Right lobe of liver (tissue), 6 donors: ENCODE data around the gene TFCP2L1. TPM values are rescaled to one million over a fixed set of nuclear protein-coding genes. Genes with fewer than 3 reads are reported as not detected.

Experiments
- ATAC-seq, 4 donors: fragments of 200-7000 bp; cut with Tn5 transposase; one replicate each; pipeline ENCODE4 v1.9.1; 2020; ENCODE audit warnings: mild to moderate bottlenecking in 4 of 4, moderate library complexity in 4 of 4
- DNase-seq, 3 donors: peaks; one replicate each; pipeline ENCODE4 v3.0.0-alpha.2; 2020
- H3K27ac ChIP-seq, 3 donors: fragments of 200-600 bp; one replicate each; pipeline ENCODE4 v1.8.0; 2022
- H3K27me3 ChIP-seq, 2 donors: fragments of 200-600 bp; one replicate each; pipeline ENCODE4 v1.8.0; 2022
- H3K36me3 ChIP-seq, 4 donors: fragments of 200-600 bp; sonication (generic) in 1 of 4; one replicate each; pipeline versions ENCODE4 v1.5.1 to v1.8.0; 2017 to 2022; ENCODE audit warnings: control low read depth in 1 of 4
- H3K4me1 ChIP-seq, 4 donors: fragments of 200-600 bp; sonication (generic) in 1 of 4; one replicate each; pipeline versions ENCODE4 v1.5.1 to v1.8.0; 2017 to 2022; ENCODE audit warnings: control low read depth in 1 of 4
- H3K4me3 ChIP-seq, 3 donors: fragments of 200-600 bp; one replicate each; pipeline ENCODE4 v1.8.0; 2022
- H3K9me3 ChIP-seq, 4 donors: fragments of 200-600 bp; sonication (generic) in 1 of 4; one replicate each; pipeline versions ENCODE4 v1.5.1 to v1.8.0; 2017 to 2022; ENCODE audit warnings: control low read depth in 1 of 4
- POLR2A ChIP-seq: fragments of 450-650 bp; IDR thresholded peaks from one replicate; pipeline ENCODE4 v1.6.1; 2017; ENCODE audit warnings: antibody characterized with exemption, mild to moderate bottlenecking
- WGBS: methylation state at CpG from one replicate; pipeline ENCODE4 v1.1.6; 2018; ENCODE audit warnings: low coverage, low lambda C conversion rate; ENCODE audit not compliant: insufficient coverage; ENCODE audit errors: missing lambda C conversion rate; 5-methylcytosine and 5-hydroxymethylcytosine counted together
- intact Hi-C, 2 donors: fragments of 100-400 bp; cut with DNase I; formaldehyde crosslinking; loops; one replicate each; pipeline versions ENCODE4 v1.11.2 to v1.14.1; 2022
- total RNA-seq, 6 experiments: library from RNA; depleted of rRNA in 2 of 6; stranded (reverse); fragments of >200 nt in 2 of 6; fragmentation: NEBNext Ultra II Directional in 3 of 6; extraction: Animal tissue kit (Norgen Biotek cat#: 25700) in 3 of 6; gene quantifications; one replicate each; pipeline versions ENCODE4 v1.1.0 to v1.2.4, GENCODE V29; 2016 to 2023
- TF ChIP-seq, protein P1 (sequence below), 4 donors: fragments of 200-600 bp in 3 of 4; fragments of 450-650 bp in 1 of 4; IDR thresholded peaks; one replicate each; pipeline versions ENCODE4 v1.5.1 to v1.8.0; 2016 to 2022; ENCODE audit warnings: antibody characterized with exemption in 4 of 4, mild to moderate bottlenecking in 2 of 4
- donor health status: DM: no; HTN: yes; CAD: no.
- donor health status: DM: no; HTN: no; CAD: no.
- donor health status: DM: no; HTN: no; CAD: no.
- donor health status: DM: no; HTN: yes; CAD: no.
- donor health status: DM: no; HTN: yes; CAD: no.

Gene TFCP2L1
- total RNA-seq, 6 experiments from 2014 or later, result 0.26 to 1.7 (median 0.34) TPM

DNA sequence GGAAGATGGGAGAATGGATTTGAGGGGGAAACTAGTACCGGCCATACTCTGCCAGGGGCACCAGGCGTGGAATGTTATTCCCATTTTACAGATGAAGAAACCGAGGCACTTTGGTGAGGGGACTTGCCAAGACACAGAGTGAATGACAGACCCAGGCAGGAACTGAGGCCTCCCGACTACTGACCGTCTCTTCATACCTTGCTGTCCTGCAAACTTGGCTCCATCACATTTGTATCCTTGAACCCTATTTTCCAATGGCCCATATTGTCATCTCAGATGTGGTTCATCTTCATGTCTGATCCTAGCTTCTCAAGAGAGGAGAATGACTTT lies 6.2 kb upstream of the TFCP2L1 start:
- WGBS, result 97% methylated on average over 5 of the region's 5 CpGs
- Histone ChIP-seq H3K9me3 (no peaks in the 10 kb centered on the region), H3K4me3 (no peak overlapping the region), H3K27ac (no peak overlapping the region), H3K4me1 (no peaks in the 10 kb centered on the region), H3K27me3 (no peaks in the 10 kb centered on the region), H3K36me3 (no peaks in the 10 kb centered on the region)
- intact Hi-C loops, result no loop called here
- TF ChIP-seq, protein P1, sequence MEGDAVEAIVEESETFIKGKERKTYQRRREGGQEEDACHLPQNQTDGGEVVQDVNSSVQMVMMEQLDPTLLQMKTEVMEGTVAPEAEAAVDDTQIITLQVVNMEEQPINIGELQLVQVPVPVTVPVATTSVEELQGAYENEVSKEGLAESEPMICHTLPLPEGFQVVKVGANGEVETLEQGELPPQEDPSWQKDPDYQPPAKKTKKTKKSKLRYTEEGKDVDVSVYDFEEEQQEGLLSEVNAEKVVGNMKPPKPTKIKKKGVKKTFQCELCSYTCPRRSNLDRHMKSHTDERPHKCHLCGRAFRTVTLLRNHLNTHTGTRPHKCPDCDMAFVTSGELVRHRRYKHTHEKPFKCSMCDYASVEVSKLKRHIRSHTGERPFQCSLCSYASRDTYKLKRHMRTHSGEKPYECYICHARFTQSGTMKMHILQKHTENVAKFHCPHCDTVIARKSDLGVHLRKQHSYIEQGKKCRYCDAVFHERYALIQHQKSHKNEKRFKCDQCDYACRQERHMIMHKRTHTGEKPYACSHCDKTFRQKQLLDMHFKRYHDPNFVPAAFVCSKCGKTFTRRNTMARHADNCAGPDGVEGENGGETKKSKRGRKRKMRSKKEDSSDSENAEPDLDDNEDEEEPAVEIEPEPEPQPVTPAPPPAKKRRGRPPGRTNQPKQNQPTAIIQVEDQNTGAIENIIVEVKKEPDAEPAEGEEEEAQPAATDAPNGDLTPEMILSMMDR (IDR thresholded peaks at IDR 0.05), result no peak
- TF ChIP-seq POLR2A, result no peak
- DNase-seq, result no peak
- ATAC-seq, result no peak

DNA sequence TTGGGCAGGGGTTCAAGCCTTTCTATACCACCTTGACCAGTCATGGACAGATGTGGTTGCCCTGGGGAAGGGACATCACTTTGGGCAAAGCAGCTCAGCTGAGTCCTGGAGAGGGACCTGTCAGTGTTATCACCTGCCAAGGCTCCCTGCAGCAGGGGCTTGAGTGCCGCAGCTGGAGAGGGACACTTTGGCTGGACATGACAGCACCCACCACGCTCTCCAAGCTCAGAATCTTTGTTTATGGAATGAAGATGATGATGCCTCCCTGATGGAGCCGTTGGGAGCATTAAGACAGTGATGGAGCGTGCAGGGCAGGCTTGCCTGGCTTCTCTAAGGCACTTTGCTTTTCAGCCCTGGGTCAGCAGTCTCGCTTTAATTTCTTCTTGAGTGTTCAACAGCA lies 4.3 kb upstream of the TFCP2L1 start:
- 92% methylated on average over 4 of the region's 5 CpGs for WGBS
- no peak for TF ChIP-seq POLR2A
- TF ChIP-seq, protein P1 (IDR thresholded peaks at IDR 0.05), result no peak
- H3K36me3 ChIP-seq, result no peaks in the 10 kb centered on the region

DNA sequence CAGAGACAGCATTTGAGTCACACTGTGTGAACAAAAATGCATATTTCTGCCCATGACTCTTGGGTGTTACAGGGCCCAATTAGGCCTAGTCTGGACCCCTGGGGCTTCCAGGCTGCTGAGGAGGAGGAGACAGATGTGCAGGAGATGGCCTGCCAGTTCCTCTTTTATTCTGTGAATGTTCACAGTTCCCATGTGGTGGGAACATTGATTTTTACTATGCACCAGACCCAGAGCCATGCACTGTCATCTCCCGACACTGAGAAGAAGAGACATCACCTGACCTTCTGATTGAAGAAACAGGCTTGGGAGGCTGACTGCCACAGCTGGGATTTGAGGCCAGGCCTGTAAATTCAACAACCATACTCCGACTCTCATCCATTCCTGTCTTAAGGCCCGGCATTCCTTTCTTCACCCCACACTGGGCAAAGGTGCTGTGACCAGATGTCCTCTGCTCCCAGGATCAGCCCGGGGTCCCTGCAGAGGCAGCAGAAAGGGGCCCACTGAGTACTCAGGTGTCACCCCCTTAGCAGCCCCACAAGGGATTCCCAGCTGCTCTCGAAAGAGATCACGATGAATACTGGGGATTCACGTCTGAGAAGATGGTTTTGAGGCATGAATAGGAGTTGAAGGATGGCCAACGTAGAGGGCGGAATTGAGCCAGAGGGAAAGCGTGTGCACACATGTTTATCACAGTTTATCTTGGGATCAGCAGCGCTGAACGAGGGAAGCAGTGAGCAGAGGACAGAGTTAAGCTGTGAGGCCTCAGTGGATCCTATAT lies 3.6 kb upstream of the TFCP2L1 start:
- no peak for TF ChIP-seq POLR2A
- TF ChIP-seq, protein P1 (IDR thresholded peaks at IDR 0.05), result no peak
- DNase-seq (no peak), ATAC-seq (no peak)
- Histone ChIP-seq H3K9me3 (no peaks in the 10 kb centered on the region), H3K27ac (no peak overlapping the region), H3K27me3 (no peaks in the 10 kb centered on the region), H3K4me1 (peaks cover 0 to 10% (median 0%) of the 10 kb centered on the region in 4 donors), H3K36me3 (no peaks in the 10 kb centered on the region), H3K4me3 (no peak overlapping the region)
- intact Hi-C loops, result no loop called here
- WGBS, result 85% methylated on average over 11 of the region's 12 CpGs

More for the DNA sequence above, 4.3 kb upstream of the TFCP2L1 start:
- DNase-seq (no peak), ATAC-seq (no peak)
- H3K27ac ChIP-seq, result no peak overlapping the region
- H3K9me3 ChIP-seq, result no peaks in the 10 kb centered on the region
- peaks cover 0 to 10% (median 0%) of the 10 kb centered on the region in 4 donors for H3K4me1 ChIP-seq
- intact Hi-C loops, result no loop called here
- H3K27me3 ChIP-seq, result no peaks in the 10 kb centered on the region
- H3K4me3 ChIP-seq, result no peak overlapping the region

DNA sequence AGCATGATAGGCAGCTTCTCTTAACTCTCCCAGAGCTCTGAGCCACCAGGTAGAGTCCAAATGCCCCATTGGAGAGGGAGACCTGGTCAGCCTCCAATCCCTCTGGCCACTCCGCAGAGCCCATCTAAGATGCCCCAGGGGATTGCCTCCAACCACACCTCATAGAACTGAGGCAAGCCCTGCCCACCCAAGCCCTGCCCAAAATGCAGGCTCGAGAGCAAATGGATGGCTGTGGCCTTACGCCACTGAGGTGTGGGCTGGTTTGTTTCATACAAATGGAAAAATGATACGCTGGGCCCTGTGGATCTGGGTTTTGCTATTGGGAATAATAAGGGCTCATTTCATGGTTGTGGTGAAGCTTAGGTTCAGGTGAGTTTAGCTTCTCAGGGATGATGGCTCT lies 3.0 kb upstream of the TFCP2L1 start:
- Histone ChIP-seq H3K36me3 (no peaks in the 10 kb centered on the region), H3K27me3 (no peaks in the 10 kb centered on the region), H3K9me3 (no peaks in the 10 kb centered on the region), H3K27ac (no peak overlapping the region), H3K4me3 (no peak overlapping the region), H3K4me1 (peaks cover 0 to 17% (median 2%) of the 10 kb centered on the region in 4 donors)
- TF ChIP-seq, protein P1 (IDR thresholded peaks at IDR 0.05), result no peak
- TF ChIP-seq POLR2A, result no peak
- 88% methylated on average over 1 of the region's 4 CpGs for WGBS
- no peak for ATAC-seq
- intact Hi-C loops, result no loop called here
- no peak for DNase-seq
